Pancreas (tissue), 10 donors: ENCODE measurements around the gene PHYKPL. TPM values are rescaled to one million over a fixed set of nuclear protein-coding genes. Genes with fewer than 3 reads are reported as not detected.

Experiments
- ATAC-seq, 4 donors: fragments of 200-7000 bp; cut with Tn5 transposase; one replicate each; pipeline versions ENCODE4 v1.8.0 to v1.9.1; 2020; ENCODE audit warnings: mild to moderate bottlenecking in 4 of 4, moderate library complexity in 4 of 4
- DNase-seq, 6 donors: peaks; one replicate each; pipeline ENCODE4 v3.0.0-alpha.2; 2020
- FAIRE-seq: peaks from 2 replicates; lab custom pipeline; 2012; peaks lifted over from hg19 to GRCh38; lab: Jason Lieb, UNC
- H3K27ac ChIP-seq, 4 donors: fragments of 200-600 bp; sonication (generic); 1 replicate in 3 of 4; 2 replicates in 1 of 4; pipeline versions ENCODE4 v1.5.0 to v1.8.0; 2020
- H3K27me3 ChIP-seq, 4 donors: fragments of 200-600 bp; one replicate each; pipeline ENCODE4 v1.8.0; 2021
- H3K36me3 ChIP-seq, 3 donors: fragments of 200-600 bp; sonication (generic) in 1 of 3; one replicate each; pipeline versions ENCODE4 v1.5.0 to v1.8.0; 2020 to 2021
- H3K4me1 ChIP-seq, 3 donors: fragments of 200-600 bp; one replicate each; pipeline ENCODE4 v1.8.0; 2021
- H3K4me3 ChIP-seq, 4 donors: fragments of 200-600 bp; sonication (generic) in 2 of 4; one replicate each; pipeline versions ENCODE4 v1.5.0 to v1.8.0; 2020 to 2021
- H3K9me3 ChIP-seq, 4 donors: fragments of 200-600 bp; one replicate each; pipeline ENCODE4 v1.8.0; 2021
- WGBS, 2 donors: extraction: QIAGEN DNeasy Blood & Tissue Kit; methylation state at CpG; one replicate each; pipeline ENCODE4 v1.1.7; 2013; 5-methylcytosine and 5-hydroxymethylcytosine counted together
- intact Hi-C, 3 donors: fragments of 100-400 bp; cut with DNase I; formaldehyde crosslinking; loops; one replicate each; pipeline versions ENCODE4 v1.11.1 to v1.14.2; 2022
- polyA plus RNA-seq, 2 donors: library from polyadenylated mRNA; stranded (reverse); fragments of 200-250 nt; gene quantifications; one replicate each; pipeline ENCODE4 v1.2.3, GENCODE V29; 2013
- total RNA-seq, 6 donors: library from RNA; stranded (reverse); fragmentation: NEBNext Ultra II Directional in 4 of 6; extraction: Animal tissue kit (Norgen Biotek cat#: 25700) in 4 of 6; gene quantifications; one replicate each; pipeline versions ENCODE4 v1.2.1 to v1.2.4, GENCODE V29; 2021 to 2023
- TF ChIP-seq, protein P1 (sequence below), 4 donors: fragments of 200-600 bp; sonication (generic) in 3 of 4; IDR thresholded peaks; one replicate each; pipeline versions ENCODE4 v1.5.0 to v1.8.0; 2021; ENCODE audit warnings: antibody characterized with exemption in 4 of 4
- donor health status: healthy with polysubstance abuse.
- donor health status: DM: no; HTN: no; CAD: no; lungs with moderate emphysema.
- donor health status: DM: no; HTN: no; CAD: no.
- donor health status: control.
- donor health status: control.
- donor health status: Bipolar disorder and iron deficiency.
- donor health status: DM: yes; HTN: yes; CAD: no.
- donor health status: DM: no; HTN: no; CAD: no.
- donor health status: DM: no; HTN: no; CAD: no.
- donor health status: DM: yes; HTN: yes; CAD: no.

The PHYKPL gene
- total and polyA plus RNA-seq, 8 donors = 29.3 to 83.5 (median 39.2) TPM

DNA sequence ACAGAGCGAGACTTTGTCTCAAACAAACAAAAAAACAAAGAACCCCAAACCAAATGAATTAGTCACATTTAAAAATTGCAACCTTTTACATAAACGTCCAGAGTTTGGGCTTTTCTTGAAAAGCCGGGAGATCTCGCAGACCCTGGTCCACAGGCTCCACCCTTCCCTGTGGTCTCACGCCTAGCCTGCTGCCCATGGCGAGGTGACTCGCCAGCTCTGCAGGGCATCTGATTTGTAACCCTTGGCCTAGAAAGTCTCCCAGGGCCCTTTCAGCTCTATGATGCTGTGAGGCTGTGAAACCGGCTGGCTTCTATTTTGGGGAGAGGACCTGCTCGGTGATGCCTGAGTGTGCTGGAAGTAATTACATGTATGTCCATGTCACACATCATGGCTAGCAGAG, 44.7 kb upstream of the PHYKPL start:
- intact Hi-C loops = loop anchor here in 2 of 3 donors (5.0 kb wide), 3 partner anchors 275 to 555 kb away; no protein-coding TSS in a partner anchor
- Histone ChIP-seq H3K4me1 (no peaks in the 10 kb centered on the region), H3K27ac (no peak overlapping the region), H3K36me3 (no peaks in the 10 kb centered on the region), H3K4me3 (no peak overlapping the region), H3K9me3 (no peaks in the 10 kb centered on the region), H3K27me3 (no peaks in the 10 kb centered on the region)
- DNase-seq (peak in 1 of 6 donors; percentile 12), FAIRE-seq (no peak), ATAC-seq (no peak)
- TF ChIP-seq, protein P1, sequence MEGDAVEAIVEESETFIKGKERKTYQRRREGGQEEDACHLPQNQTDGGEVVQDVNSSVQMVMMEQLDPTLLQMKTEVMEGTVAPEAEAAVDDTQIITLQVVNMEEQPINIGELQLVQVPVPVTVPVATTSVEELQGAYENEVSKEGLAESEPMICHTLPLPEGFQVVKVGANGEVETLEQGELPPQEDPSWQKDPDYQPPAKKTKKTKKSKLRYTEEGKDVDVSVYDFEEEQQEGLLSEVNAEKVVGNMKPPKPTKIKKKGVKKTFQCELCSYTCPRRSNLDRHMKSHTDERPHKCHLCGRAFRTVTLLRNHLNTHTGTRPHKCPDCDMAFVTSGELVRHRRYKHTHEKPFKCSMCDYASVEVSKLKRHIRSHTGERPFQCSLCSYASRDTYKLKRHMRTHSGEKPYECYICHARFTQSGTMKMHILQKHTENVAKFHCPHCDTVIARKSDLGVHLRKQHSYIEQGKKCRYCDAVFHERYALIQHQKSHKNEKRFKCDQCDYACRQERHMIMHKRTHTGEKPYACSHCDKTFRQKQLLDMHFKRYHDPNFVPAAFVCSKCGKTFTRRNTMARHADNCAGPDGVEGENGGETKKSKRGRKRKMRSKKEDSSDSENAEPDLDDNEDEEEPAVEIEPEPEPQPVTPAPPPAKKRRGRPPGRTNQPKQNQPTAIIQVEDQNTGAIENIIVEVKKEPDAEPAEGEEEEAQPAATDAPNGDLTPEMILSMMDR (IDR thresholded peaks at IDR 0.05) = no peak
- WGBS, 2 donors = 60 to 70% methylated on average over 9 of the region's 9 CpGs

DNA sequence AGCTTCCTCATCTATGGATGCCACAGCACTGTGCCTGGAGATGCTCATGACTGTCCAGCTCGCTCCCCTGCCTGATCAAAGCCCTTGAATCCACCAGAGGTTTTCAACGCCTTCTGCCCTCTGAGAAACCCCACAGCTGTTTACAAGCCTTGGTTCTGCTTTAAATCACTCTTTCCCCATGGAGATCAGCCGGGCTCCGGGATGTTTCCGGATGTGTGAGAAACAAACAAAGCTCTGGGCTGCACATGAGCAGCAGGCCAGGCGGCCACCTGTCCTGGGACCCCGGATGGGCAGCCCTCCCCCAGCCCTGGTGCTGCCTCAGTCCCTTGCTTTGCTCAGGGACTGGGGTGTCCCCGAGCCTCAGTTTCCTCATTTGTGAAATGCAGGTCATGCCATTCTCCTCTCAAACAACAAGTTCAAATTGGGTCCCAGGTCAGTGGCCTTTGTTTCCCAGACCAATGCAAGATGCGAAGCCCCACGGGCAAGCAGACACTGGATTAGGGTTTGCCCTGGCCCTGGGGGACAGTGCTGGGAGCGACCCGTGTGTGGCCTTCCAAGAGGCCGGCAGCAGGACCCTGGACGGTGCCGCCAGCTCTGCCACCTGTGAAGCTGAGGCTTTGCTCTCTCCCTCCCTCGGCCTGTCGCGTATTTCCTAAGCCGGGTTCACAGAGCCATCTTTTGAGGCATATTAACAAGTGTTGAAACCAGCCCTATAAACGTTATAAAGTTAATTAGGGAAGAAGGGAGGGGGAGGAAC, 42.4 kb upstream of the PHYKPL start:
- Histone ChIP-seq H3K27me3 (no peaks in the 10 kb centered on the region), H3K36me3 (no peaks in the 10 kb centered on the region), H3K4me3 (no peak overlapping the region), H3K9me3 (no peaks in the 10 kb centered on the region), H3K4me1 (no peaks in the 10 kb centered on the region), H3K27ac (no peak overlapping the region)
- no peak for FAIRE-seq
- no peak for ATAC-seq
- peak in 1 of 6 donors; percentile 48 for DNase-seq
- intact Hi-C loops = loop anchor here in 2 of 3 donors (5.0 kb wide), 3 partner anchors 277 to 557 kb away; no protein-coding TSS in a partner anchor
- TF ChIP-seq, protein P1 (IDR thresholded peaks at IDR 0.05) = no peak
- WGBS, 2 donors = 60 to 66% methylated on average over 20 of the region's 20 CpGs

DNA sequence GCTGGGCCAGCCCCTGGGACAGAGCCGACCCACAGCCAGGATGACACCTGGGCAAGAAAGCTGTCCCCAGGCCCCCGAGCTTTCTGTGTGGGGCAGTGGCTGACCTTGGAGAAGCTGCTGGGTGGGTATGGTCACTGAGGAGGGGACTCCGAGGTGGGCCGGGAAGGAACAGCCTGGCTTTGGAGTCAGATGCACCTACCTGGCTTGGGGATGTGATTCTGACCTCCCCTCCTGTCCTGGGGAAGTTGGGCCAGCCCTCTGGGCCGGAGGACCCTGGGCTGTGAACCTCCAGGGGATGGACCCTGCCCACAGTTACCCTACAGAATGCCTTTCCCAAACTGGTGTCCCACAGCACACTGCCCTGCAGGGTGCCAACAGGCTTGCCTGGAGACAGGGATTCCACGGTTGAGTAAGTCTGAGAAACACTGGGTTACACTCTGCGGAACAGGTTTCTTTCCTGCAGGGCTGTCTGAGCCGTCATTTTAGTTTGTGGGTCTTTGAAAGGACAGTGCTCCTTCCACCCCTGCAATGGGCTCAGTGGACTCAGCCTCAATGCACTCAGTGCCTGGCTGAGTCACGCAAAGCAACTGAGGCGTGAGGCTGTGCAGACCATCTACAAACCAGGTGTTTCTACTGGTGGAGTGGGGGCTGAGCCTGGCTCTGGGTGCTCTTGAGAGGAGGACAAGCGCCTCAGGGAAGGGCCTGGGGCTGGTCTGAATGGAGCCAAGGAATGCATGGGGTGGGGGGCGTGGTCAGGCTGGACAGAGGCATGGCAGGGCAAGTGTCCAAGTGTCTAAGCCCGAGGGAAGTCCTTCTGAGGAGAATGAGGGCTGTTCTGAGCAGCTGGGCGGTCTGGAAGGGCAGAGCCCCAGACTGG, 41.3 kb upstream of the PHYKPL start:
- H3K4me3 ChIP-seq = no peak overlapping the region
- H3K27me3 ChIP-seq = no peaks in the 10 kb centered on the region
- DNase-seq (peak in 1 of 6 donors; percentile 50), ATAC-seq (no peak), FAIRE-seq (no peak)
- WGBS, 2 donors = 56 to 67% methylated on average over 13 to 14 of the region's 14 CpGs
- no peak overlapping the region for H3K27ac ChIP-seq
- intact Hi-C loops = no loop called here
- no peaks in the 10 kb centered on the region for H3K36me3 ChIP-seq
- H3K9me3 ChIP-seq = no peaks in the 10 kb centered on the region
- TF ChIP-seq, protein P1 (IDR thresholded peaks at IDR 0.05) = no peak
- H3K4me1 ChIP-seq = no peaks in the 10 kb centered on the region

DNA sequence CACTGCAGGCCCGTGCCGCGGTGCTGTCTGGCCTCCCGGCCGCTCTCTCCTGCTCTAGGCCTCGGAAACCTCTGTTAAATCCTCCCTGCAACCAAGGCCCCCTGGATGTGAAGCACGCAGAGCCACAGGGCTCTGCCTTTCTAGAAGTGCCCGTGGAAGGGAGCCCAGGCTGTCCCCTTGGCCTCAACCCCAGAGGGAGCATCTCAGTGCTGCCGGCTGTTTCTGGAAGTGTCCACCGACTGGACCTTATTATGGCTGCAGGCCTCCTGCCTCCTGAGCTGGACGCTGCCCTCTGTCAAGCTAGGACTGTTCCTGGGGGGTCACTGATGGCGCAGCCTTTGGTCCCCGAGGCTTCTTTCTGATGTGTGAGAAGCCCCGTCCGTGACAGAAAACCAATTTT, 40.4 kb upstream of the PHYKPL start:
- Histone ChIP-seq H3K4me1 (no peaks in the 10 kb centered on the region), H3K27me3 (no peaks in the 10 kb centered on the region), H3K27ac (no peak overlapping the region), H3K36me3 (no peaks in the 10 kb centered on the region), H3K4me3 (no peak overlapping the region), H3K9me3 (no peaks in the 10 kb centered on the region)
- intact Hi-C loops = no loop called here
- 80 to 88% methylated on average over 15 of the region's 15 CpGs for WGBS, 2 donors
- TF ChIP-seq, protein P1 (IDR thresholded peaks at IDR 0.05) = no peak
- DNase-seq (peak in 1 of 6 donors; percentile 27), FAIRE-seq (no peak), ATAC-seq (no peak)
